NCI-H2029 treated with DMSO at 0.1 percent for 48 hours (cell line): ENCODE data around the gene CA12.

ENCODE experiments used
- DNase-seq: peaks from one replicate; lab custom pipeline; 2025; lab: John Stamatoyannopoulos, UW

Gene CA12

DNA sequence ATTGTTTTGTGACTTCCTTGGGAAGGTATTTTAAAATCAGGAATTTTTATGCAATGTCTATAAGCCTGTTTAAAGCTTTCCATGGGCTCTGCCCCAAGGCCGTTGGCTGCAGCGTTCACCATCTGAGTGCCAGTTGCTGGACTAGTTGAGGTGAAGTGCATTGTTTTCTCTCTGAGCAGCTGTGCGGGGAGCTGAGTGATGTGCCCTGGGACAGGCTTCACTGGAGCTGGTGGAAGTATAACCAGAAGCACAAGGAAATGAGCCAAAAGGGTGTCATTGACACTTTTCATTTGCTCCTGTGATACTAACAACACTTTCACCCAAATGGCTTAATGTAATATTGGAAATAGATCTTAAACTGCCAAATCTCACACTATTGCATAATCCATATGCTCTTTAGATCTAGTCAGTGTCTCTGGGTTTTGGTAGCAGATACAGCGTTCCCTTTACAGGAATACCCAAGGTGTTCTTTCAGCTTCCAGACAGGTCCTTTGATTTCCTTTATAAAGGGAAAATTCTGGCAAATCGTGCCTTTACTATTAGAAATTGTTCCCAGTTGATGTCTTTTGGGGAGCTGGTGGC, 75.1 kb downstream of the CA12 start:
- no peak for DNase-seq

GRCh38 chr15:63305260-63305659, 76.4 kb downstream of the CA12 start:
- no peak for DNase-seq

DNA sequence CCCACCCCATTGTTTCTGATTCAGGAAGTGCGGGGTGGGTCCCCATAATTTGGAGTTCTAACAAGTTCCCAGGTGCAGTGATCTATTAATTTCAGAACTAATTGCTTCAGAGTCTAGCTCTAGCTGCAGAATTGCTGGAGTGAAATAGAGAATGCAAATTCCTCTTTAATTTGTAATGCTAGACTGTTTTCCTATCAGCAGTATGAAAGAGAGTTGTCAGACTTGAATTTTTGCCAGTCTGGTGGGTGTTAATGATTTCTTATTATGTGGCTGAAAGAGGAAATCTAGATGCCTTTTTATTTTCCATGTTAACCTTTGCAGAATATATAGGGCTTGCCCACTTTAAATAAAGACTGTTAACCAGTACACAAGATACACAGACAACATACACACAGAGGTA, 80.6 kb downstream of the CA12 start:
- DNase-seq, result no peak

- DNase-seq, result no peak
Observed at GRCh38 chr15:63299943-63300575, 81.6 kb downstream of the CA12 start.

- no peak for DNase-seq
Observed at GRCh38 chr15:63296195-63296594, 85.5 kb downstream of the CA12 start.

GRCh38 chr15:63295341-63295740, 86.3 kb downstream of the CA12 start:
- no peak for DNase-seq

GRCh38 chr15:63294359-63294758, 87.3 kb downstream of the CA12 start:
- DNase-seq, result no peak

DNA sequence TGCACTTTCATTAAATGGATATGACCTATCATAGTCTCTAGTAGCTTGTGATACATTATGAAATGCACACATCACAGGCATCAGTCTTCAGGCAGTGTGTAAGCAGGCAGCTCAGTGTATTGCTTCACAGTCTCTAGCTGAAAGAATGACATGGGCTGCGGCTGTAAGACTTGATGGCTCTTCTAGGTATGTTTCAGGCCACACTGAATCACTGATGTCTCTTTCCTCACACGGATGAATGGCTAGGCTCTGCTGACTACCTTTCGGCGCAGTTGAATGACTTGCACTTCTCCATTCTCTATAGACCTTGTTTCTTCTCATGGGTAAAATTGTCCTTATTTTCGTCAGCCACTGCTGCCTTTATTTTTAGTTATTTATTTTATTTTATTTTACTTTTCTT, 88.9 kb downstream of the CA12 start:
- no peak for DNase-seq

- no peak for DNase-seq
Observed at GRCh38 chr15:63292241-63292640, 89.4 kb downstream of the CA12 start.

DNA sequence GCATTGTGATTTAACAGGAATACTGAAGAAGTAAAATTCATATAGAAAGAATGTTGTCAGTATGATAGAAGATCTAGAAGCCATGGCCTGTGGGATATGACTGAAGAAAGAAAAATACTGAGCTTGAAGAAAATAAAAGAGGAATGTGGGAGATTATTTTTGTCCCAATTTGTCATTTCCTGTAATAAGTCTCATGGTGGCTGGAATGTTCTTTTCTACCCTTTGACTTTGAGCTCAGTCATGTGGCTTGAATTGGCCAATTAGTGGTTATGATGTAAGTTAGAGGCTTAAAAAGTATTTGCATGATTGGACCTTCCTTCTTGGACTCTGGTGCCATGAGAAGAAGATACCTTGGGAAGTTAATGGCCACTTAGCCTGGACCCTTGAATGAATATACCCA, 90.1 kb downstream of the CA12 start:
- DNase-seq, result no peak

DNA sequence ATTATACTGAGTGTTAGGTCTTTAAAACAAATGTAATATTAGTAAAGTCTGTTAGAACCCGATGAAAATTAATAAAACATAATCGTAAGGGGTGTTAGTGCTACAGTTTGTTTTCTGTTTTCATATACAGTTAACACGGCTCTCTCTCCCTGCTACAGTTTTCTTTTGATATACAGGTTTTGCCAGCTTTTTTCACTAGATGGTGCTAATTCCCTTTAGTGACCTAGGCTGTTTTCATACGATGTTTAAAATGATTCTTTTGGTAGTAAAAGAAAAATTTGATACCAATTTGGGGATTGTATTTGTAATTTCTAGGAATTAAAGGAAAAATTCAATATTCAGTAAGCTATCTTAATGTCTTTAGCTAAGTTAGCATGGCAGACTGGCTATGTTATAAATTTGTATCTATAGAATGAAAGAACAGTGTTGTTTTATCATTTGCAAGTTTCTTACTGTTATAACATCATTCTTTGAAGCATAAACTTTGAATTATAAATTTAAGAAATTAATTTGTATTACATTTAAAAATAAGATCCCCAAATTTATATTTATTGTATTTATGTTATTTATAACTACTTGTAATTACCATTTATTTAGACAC, 92.8 kb downstream of the CA12 start:
- DNase-seq, result peak; percentile 29

DNA sequence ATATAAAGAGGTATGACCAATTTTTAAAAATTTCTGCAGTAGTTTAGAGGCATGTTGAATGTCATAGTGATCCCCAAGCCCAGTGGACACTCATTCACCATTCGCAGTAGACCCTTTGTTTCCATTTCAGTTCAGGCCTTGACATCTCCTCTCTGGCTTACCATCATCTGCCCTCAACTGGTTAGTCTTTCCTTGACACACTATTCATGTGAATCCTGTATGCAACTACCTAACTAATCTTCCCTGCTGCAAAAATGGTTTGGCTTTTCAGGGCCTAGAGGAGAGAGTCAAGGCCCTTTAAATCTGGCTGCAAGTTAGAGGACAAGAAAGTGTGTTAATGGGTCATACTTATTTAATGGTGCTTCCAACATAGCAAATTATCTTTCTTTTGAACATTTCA, 93.3 kb downstream of the CA12 start:
- DNase-seq, result no peak

DNA sequence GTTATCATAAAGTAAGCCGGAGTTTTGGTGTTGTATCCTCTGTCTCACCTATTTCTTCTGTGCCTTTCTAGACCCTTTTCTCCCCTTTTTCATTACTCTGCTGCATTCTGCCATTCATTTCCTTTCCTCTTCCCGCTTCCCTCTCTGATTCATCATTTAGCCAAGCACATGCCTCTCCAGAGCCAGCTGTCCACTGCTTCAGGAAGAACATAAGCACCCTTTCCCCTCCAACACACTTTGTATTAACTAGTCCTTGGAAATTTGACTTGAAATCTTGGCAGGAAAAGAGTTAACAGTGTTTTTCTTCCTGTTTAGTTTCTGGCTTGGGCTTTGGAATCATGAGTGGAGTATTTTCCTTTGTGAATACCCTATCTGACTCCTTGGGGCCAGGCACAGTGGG, 94.5 kb downstream of the CA12 start:
- DNase-seq, result no peak

DNA sequence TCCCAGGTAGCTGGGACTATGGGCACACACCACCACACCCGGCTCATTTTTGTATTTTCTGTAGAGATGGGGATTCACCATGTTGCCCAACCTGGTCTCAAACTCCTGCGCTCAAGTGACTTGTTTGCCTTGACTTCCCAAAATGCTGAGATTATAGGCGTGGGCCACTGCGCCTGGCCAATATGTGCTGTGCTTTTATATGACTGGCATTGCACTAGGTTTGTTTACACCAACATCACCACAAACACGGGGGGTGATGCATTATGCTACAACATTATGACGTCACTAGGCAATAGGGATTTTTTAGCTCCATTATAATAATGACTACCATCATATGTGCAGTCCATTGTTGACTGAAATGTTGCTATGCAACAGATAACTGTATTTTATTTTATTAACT, 97.3 kb downstream of the CA12 start:
- DNase-seq, result no peak

DNA sequence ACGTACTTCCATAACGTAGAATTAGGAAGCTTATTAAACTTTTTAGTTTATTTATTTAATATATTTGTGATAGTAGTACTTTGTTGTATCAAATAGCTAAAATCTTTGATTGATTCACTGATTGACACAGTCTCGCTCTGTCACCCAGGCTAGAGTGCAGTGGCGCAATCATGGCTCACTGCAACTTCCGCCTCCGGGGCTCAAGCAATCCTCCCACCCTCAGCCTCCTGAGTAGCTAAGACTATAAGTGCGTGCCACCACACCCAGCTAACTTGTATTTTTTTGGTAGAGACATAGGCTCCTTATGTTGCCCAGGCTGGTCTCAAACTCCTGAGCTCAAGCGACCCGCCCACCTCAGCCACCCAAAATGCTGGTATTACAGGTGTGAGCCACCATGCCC, 98.5 kb downstream of the CA12 start:
- DNase-seq, result no peak

DNA sequence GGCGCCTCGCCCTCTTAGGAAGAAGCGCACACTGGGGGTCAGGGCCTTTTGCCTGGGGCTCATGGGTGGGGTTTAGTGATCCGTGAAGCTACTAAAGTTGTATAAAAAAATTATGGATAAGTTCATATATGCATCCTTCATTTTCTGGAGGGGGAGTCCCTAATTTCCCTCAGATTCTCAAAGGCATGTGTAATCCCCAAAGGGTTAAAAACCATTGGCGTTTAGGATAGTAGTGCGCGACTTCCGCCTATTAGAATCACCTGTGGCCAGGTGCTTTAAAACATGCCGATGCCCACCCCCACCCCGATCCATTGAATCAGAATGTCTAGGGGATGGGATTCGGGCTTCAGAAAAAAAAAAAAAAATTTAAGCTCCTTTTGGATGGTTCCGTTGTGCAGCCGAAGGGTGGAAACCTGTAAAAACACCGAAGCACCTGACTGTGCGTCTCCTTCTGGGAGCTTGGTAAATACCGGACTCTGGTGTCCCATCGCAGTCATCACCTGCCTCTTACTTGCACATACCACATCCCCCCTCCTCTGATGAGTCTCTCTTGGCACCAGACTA, 103.7 kb downstream of the CA12 start:
- DNase-seq, result no peak

DNA sequence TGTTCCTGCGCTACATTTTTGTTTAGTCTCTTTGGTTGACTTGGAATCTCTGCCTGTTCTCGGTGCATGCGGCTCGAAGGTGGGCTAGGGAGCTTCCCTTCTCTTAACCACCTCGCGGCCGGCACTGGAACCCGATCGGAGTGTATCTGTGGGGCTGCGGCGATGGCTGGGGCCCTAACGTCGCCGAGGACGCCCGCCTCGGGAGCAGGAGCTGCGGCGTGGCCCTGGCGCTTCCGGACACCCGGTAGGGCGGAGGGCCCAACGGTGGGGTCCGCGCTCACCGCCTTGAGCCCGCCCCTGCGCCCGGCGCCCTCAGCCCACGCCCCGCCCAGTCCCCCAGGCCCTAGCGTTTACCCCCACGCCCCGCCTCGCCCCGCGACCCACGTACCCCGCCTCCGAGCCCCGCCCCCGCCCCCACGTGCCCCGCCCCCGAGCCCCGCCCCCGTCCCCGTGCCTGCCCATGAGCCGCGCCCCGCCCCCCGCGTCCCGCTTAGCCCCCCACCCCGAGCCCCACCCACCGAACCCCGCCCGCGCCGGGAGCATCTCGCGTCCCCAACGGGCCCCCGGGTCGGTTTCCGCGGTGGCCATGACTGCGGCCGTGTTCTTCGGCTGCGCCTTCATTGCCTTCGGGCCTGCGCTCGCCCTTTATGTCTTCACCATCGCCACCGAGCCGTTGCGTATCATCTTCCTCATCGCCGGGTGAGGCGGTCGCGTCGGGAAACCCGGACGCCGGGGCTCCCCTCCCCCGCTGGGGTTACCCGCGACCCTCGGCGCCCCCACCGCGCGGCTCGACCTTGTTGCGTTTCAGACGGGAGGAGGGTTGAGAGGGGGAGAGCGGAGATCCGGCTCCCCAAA, 104.4 kb downstream of the CA12 start, which contains the start of gene APH1B:
Gene APH1B (plus strand): TSS at position 568 of the 855 bp plus-strand sequence. CDS start 19 bp downstream, at position 587.
- DNase-seq, result peak; percentile 4

DNA sequence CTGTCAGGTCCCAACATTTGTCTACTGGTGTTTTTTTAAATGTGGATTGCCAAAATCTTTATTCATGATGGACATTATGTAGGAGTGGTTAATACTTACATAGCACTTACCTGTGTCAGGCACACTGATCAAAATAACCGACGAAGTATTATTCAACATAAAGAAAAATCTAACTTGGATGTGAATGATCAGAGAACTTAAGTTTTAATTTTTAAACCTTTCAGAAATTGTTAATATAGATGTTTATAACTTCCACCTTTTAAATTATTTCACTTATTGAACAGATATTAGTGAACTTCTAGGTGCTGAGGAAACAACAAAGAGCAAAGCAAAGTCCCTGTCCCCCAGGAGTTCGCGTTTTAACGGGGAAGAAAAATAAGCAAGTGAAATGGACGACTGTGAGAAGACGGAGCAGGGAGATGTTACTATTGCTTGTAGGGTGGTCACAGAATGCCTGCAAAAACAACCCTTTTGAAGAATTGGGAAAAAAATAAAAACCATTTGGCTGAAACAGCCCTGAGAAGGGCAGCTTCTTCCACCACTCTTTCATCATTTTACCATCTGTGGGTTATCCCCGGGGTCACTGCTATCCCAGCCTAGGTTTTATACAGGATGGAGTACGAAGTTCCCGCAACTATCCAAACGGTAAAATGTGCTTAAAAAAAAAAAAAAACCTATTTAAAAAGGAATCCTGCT, 105.2 kb downstream of the CA12 start:
- no peak for DNase-seq

DNA sequence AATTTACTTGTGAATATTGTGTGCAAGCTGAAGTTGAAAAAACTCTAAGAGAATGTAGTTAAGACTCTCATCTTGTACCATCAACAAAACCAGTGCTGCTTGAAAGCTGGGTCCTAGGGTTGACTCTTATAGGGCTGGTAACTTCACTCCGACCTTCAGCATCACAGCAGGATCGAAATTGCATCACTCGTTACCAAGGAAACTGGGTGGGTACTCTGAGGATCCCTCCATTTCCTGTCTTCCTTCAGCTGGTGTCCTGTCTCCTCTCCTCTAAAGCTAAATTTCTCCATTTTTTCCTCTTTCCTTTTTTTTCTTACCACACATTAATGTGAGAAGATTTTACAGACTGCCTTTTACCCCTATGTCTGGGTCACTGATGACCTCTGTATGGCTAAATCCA, 107.2 kb downstream of the CA12 start:
- no peak for DNase-seq
